OCI-LY1 (cell line): Measurements from ENCODE around the gene SPO11.

Experiments used
- CTCF ChIP-seq: fragments of 200-600 bp; sonication (generic), shearing (Covaris generic); IDR thresholded peaks from 2 replicates; pipeline ENCODE4 v1.5.1; 2017; ENCODE audit warnings: mild to moderate bottlenecking, antibody characterized with exemption, low read length, moderate library complexity, mixed read lengths
- EZH2 ChIP-seq: fragments of 200-600 bp; sonication (generic), shearing (Covaris generic); IDR thresholded peaks from 2 replicates; pipeline ENCODE4 v1.8.0; 2017; ENCODE audit warnings: borderline replicate concordance, mixed run types, mild to moderate bottlenecking, antibody characterized with exemption, low read length, moderate library complexity, mixed read lengths

- TF ChIP-seq CTCF = peak; percentile 92
- no peak for TF ChIP-seq EZH2
Observed at GRCh38 chr20:57381596-57382503, 52.2 kb downstream of the SPO11 start.
